Measurements from ENCODE around the gene SCAF8. TPM values are rescaled to one million over a fixed set of nuclear protein-coding genes. Genes with fewer than 3 reads are reported as not detected.
A peak's percentile ranks its signal among the peaks of the same experiment; 100 is the strongest.
"Not testable (repeated sequence)": the region's sequence is repeated elsewhere in the genome, so short reads cannot be mapped to it uniquely, and the experiment has no call there.

SCAF8 gene
- total and polyA plus RNA-seq, 7 experiments from 2014 or later, result 12.4 to 69.2 (median 49.1) TPM

DNA sequence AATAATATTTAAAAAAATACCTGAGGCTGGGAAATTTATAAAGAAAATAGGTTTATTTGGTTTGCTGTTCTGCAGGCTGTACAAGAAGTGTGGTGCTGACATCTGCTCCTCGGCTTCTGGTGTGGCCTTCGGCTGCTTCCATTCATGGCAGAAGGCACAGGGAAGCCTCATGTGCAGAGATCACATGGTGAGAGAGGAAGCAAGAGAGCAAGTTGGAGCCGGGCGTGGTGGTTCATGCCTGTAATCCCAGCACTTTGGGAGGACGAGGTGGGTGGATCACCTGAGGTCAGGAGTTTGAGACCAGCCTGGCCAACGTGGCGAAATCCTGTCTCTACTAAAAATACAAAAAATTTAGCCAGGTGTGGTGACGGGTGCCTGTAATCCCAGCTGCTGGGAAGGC lies 16.9 kb upstream of the SCAF8 start:
- peaks cover 0 to 26% (median 8%) of the 10 kb centered on the region in 11 donors for H3K9me3 Mint-ChIP-seq
- POLR2A ChIA-PET; H3K4me3 Mint-ChIP-seq; H3K27me3 ChIP-seq (ENCODE audit: control insufficient read depth in 2 of 2, insufficient read depth in 2 of 2, low read length in 2 of 2); H3K27ac ChIP-seq (ENCODE audit: low read depth, low read length); H3K36me3 Mint-ChIP-seq; H3K27me3 Mint-ChIP-seq; H3K4me1 Mint-ChIP-seq; H3K4me1 ChIP-seq (ENCODE audit: control insufficient read depth in 2 of 2, insufficient read depth in 2 of 2, low read length in 2 of 2); H3K9me3 ChIP-seq (ENCODE audit: control insufficient read depth in 2 of 3, low read length in 3 of 3); ATAC-seq; H3K4me3 ChIP-seq (ENCODE audit: low read length); H3K36me3 ChIP-seq (ENCODE audit: control insufficient read depth in 2 of 3, insufficient read depth in 3 of 3, low read length in 3 of 3); intact Hi-C loops (cut with micrococcal nuclease); H3K27ac Mint-ChIP-seq; DNase-seq: not testable (repeated sequence)
- CTCF ChIA-PET, result interaction anchor here (0.6 kb wide), 1 partner anchor 452 kb away, joined by 3 read pairs; no protein-coding TSS in a partner anchor

DNA sequence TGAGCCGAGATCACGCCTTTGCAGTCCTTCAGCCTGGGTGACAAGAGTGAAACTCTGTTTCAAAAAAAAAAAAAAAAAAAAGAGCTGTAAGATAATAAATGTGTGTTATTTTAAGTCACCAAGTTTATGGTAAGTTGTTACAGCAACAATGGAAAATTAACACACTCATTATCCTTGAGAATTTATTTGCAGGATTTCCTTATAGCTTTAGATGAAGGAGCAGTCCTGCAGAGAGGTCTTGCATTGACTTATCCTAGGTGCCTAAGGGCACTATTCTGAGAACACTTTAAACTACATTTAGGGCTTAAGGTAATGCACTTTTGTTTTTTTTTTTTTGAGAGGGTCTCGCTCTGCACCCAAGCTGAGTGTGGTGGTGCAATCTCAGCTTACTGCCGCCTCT lies 13.8 kb upstream of the SCAF8 start:
- ATAC-seq (no peak), DNase-seq (no peak)
- Histone ChIP-seq H3K9me3 (ENCODE audit: control insufficient read depth in 2 of 3, low read length in 3 of 3) (no peaks in the 10 kb centered on the region), H3K36me3 (ENCODE audit: control insufficient read depth in 2 of 3, insufficient read depth in 3 of 3, low read length in 3 of 3) (no peaks in the 10 kb centered on the region), H3K27me3 (ENCODE audit: control insufficient read depth in 2 of 2, insufficient read depth in 2 of 2, low read length in 2 of 2) (no peaks in the 10 kb centered on the region), H3K27ac (ENCODE audit: low read depth, low read length) (no peak overlapping the region), H3K4me1 (ENCODE audit: control insufficient read depth in 2 of 2, insufficient read depth in 2 of 2, low read length in 2 of 2) (no peaks in the 10 kb centered on the region), H3K4me3 (ENCODE audit: low read length) (no peak overlapping the region)
- ChIA-PET POLR2A (interaction anchor here (0.7 to 1.2 kb wide), 2 partner anchors 15 to 1010 kb away, joined by 4 read pairs; no protein-coding TSS in a partner anchor), CTCF (interaction anchor here (0.7 kb wide), 1 partner anchor 35 kb away, joined by 3 read pairs; no protein-coding TSS in a partner anchor)
- Mint-ChIP-seq H3K27me3 (peaks cover 0 to 27% (median 11%) of the 10 kb centered on the region in 5 donors), H3K9me3 (peaks cover 0 to 33% (median 10%) of the 10 kb centered on the region in 11 donors), H3K36me3 (peaks cover 3 to 9% (median 4%) of the 10 kb centered on the region in 5 donors), H3K4me3 (no peak overlapping the region), H3K4me1 (peaks cover 0 to 3% (median 0%) of the 10 kb centered on the region in 7 donors), H3K27ac (no peak overlapping the region)
- intact Hi-C loops (cut with micrococcal nuclease), result no loop called here

DNA sequence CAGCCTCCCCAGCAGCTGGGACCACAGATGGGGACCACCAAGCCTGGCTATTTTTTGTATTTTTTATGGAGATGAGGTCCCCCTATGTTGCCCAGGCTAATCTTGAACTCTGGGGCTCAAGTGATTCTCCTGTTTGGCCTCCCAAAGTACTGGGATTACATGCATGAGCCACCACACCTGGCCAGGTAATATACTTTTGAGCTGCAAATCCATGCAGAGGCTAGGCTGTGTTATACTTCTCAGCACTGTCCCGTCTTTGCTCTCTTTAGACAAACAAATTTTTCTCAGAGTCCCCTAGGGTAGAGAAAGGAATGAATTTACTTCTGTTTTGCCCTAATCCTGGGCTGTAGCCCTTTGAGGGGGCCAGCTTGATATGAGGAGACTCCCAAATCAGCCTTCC lies 13.4 kb upstream of the SCAF8 start:
- no peak for DNase-seq
- H3K9me3 Mint-ChIP-seq, result peaks cover 0 to 33% (median 10%) of the 10 kb centered on the region in 11 donors
- H3K27ac ChIP-seq (ENCODE audit: low read depth, low read length), result no peak overlapping the region
- CTCF ChIA-PET, result no interaction called here
- H3K4me1 ChIP-seq (ENCODE audit: control insufficient read depth in 2 of 2, insufficient read depth in 2 of 2, low read length in 2 of 2), result no peaks in the 10 kb centered on the region
- H3K27me3 Mint-ChIP-seq, result peaks cover 0 to 27% (median 14%) of the 10 kb centered on the region in 5 donors
- no peak overlapping the region for H3K4me3 Mint-ChIP-seq
- no peaks in the 10 kb centered on the region for H3K9me3 ChIP-seq (ENCODE audit: control insufficient read depth in 2 of 3, low read length in 3 of 3)
- no peak for ATAC-seq
- intact Hi-C loops (cut with micrococcal nuclease), result no loop called here
- H3K4me1 Mint-ChIP-seq, result peaks cover 0 to 3% (median 0%) of the 10 kb centered on the region in 7 donors
- peaks cover 3 to 9% (median 4%) of the 10 kb centered on the region in 5 donors for H3K36me3 Mint-ChIP-seq
- POLR2A ChIA-PET, result interaction anchor here (0.7 kb wide), 1 partner anchor 1010 kb away, joined by 4 read pairs; no protein-coding TSS in a partner anchor
- H3K27ac Mint-ChIP-seq, result no peak overlapping the region
- H3K4me3 ChIP-seq (ENCODE audit: low read length), result no peak overlapping the region
- no peaks in the 10 kb centered on the region for H3K36me3 ChIP-seq (ENCODE audit: control insufficient read depth in 2 of 3, insufficient read depth in 3 of 3, low read length in 3 of 3)
- H3K27me3 ChIP-seq (ENCODE audit: control insufficient read depth in 2 of 2, insufficient read depth in 2 of 2, low read length in 2 of 2), result no peaks in the 10 kb centered on the region

DNA sequence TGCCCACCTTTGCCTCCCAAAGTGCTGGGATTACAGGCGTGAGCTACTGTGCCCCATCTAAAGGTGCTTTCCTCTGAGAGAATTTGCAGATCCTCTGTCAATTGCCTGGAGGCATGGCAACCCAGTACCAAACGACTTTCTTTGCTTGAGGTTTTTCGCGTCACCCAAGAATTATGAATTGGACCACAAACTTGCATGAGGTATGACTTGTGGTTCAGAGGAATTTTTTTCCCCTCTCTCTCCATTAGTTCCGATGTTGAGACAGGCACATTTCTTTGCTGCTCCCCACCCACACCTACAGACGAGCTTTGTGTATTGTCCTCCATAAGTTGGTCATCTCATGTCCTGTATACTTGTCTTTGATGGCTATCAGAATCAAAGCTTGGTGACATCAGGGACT lies 11.8 kb upstream of the SCAF8 start:
- POLR2A ChIA-PET, result no interaction called here
- H3K27me3 Mint-ChIP-seq, result peaks cover 0 to 27% (median 15%) of the 10 kb centered on the region in 5 donors
- intact Hi-C loops (cut with micrococcal nuclease), result no loop called here
- CTCF ChIA-PET, result no interaction called here
- DNase-seq (no peak), ATAC-seq (no peak)
- H3K36me3 Mint-ChIP-seq, result peaks cover 3 to 9% (median 4%) of the 10 kb centered on the region in 5 donors
- Histone ChIP-seq H3K36me3 (ENCODE audit: control insufficient read depth in 2 of 3, insufficient read depth in 3 of 3, low read length in 3 of 3) (no peaks in the 10 kb centered on the region), H3K27me3 (ENCODE audit: control insufficient read depth in 2 of 2, insufficient read depth in 2 of 2, low read length in 2 of 2) (no peaks in the 10 kb centered on the region), H3K4me1 (ENCODE audit: control insufficient read depth in 2 of 2, insufficient read depth in 2 of 2, low read length in 2 of 2) (no peaks in the 10 kb centered on the region), H3K9me3 (ENCODE audit: control insufficient read depth in 2 of 3, low read length in 3 of 3) (no peaks in the 10 kb centered on the region), H3K4me3 (ENCODE audit: low read length) (no peak overlapping the region), H3K27ac (ENCODE audit: low read depth, low read length) (no peak overlapping the region)
- H3K9me3 Mint-ChIP-seq, result peaks cover 0 to 33% (median 10%) of the 10 kb centered on the region in 11 donors
- H3K4me3 Mint-ChIP-seq, result no peak overlapping the region
- no peaks in the 10 kb centered on the region for H3K4me1 Mint-ChIP-seq
- H3K27ac Mint-ChIP-seq, result no peak overlapping the region

DNA sequence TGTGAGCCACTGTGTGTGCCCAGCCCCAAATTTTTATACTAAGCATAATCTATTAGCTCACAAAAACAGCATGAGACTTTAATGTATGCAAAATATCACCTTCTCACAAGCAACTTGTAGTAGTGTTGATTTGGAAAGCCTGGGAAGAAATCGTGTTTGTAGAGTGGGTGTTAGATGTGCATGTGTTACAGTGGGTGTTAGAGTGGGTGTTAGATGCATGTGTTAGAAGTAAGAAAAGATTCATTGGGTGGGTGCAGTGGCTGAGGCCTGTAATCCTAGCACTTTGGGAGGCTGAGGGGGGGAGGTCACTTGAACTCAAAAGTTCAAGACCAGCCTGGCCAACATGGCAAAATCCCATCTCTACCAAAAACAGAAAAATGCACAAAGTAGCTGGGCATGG lies 6.3 kb upstream of the SCAF8 start:
- Mint-ChIP-seq H3K4me3 (no peak overlapping the region), H3K4me1 (peaks cover 0 to 4% (median 3%) of the 10 kb centered on the region in 7 donors), H3K27ac (no peak overlapping the region), H3K36me3 (peaks cover 0 to 4% (median 3%) of the 10 kb centered on the region in 5 donors), H3K9me3 (peaks cover 0 to 3% (median 0%) of the 10 kb centered on the region in 11 donors), H3K27me3 (peaks cover 0 to 14% (median 4%) of the 10 kb centered on the region in 5 donors)
- Histone ChIP-seq H3K27ac (ENCODE audit: low read depth, low read length) (no peak overlapping the region), H3K27me3 (ENCODE audit: control insufficient read depth in 2 of 2, insufficient read depth in 2 of 2, low read length in 2 of 2) (no peaks in the 10 kb centered on the region), H3K9me3 (ENCODE audit: control insufficient read depth in 2 of 3, low read length in 3 of 3) (no peaks in the 10 kb centered on the region), H3K36me3 (ENCODE audit: control insufficient read depth in 2 of 3, insufficient read depth in 3 of 3, low read length in 3 of 3) (no peaks in the 10 kb centered on the region), H3K4me3 (ENCODE audit: low read length) (no peak overlapping the region), H3K4me1 (ENCODE audit: control insufficient read depth in 2 of 2, insufficient read depth in 2 of 2, low read length in 2 of 2) (no peaks in the 10 kb centered on the region)
- intact Hi-C loops (cut with micrococcal nuclease), result no loop called here
- ATAC-seq (no peak), DNase-seq (no peak)
- ChIA-PET CTCF (no interaction called here), POLR2A (no interaction called here)

DNA sequence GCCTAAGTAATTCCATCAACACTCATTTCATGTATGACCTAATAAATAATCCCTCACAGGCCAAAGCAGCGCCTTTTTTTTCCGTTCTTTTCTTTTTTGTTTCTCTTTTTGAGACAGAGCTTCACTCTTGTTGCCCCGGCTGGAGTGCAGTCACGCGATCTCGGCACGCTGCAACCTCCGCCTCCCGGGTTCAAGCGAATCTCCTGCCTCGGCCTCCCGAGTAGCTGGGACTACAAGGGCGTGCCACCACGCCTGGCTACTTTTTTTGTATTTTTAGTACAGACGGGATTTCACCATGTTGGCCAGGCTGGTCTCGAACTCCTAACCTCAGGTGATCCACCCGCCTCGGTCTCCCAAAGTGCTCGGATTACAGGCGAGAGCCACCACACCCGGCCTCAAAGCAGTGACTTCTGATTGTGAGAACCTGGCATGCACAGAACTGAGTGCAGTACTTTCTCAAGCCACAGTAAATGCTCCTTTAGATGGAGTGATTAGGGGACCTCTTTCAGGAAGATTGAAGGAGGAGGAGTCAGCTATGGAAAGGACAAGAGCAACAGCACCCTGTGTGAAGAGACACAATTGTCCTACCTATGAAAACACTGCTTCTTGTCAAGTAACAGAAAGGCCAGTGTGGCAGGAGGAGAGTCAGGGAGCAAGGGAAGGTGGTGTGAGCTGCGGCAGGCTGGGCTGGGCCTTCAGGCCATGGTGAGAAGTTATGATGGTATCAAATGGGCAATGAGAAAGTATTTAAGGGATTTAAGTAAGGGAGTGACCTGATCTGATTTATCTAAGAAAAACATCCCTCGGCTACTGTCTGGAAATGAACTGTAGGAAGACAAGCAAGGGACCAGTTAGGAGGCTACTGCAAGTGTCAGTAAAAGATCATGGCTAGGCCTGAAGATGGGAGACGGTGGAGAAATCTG lies 1.7 kb upstream of the SCAF8 start:
- peaks cover 16 to 24% of the 10 kb centered on the region in 2 donors for H3K4me1 ChIP-seq (ENCODE audit: control insufficient read depth in 2 of 2, insufficient read depth in 2 of 2, low read length in 2 of 2)
- CTCF ChIA-PET, result interaction anchor here (1.1 to 1.5 kb wide), 3 partner anchors 14 to 75 kb away, joined by 3 read pairs; no protein-coding TSS in a partner anchor
- peaks cover 9 to 34% (median 28%) of the 10 kb centered on the region in 7 donors for H3K4me1 Mint-ChIP-seq

More for the DNA sequence above, 1.7 kb upstream of the SCAF8 start:
- Histone ChIP-seq H3K27me3 (ENCODE audit: control insufficient read depth in 2 of 2, insufficient read depth in 2 of 2, low read length in 2 of 2) (no peaks in the 10 kb centered on the region), H3K9me3 (ENCODE audit: control insufficient read depth in 2 of 3, low read length in 3 of 3) (no peaks in the 10 kb centered on the region), H3K4me3 (ENCODE audit: low read length) (no peak overlapping the region), H3K27ac (ENCODE audit: low read depth, low read length) (no peak overlapping the region), H3K36me3 (ENCODE audit: control insufficient read depth in 2 of 3, insufficient read depth in 3 of 3, low read length in 3 of 3) (peaks cover 0 to 4% (median 0%) of the 10 kb centered on the region in 3 experiments)
- intact Hi-C loops (cut with micrococcal nuclease), result loop anchor here (2.0 to 5.0 kb wide), 11 partner anchors 15 to 1955 kb away; partner anchors contain the start of genes FBXO5 (in 2 of the 2) and MTRF1L (in 2 of the 2)
- Mint-ChIP-seq H3K27ac (peak overlapping the region in 8 of 9 donors; percentile 12 to 93 (median 80)), H3K27me3 (no peaks in the 10 kb centered on the region), H3K9me3 (peaks cover 0 to 2% (median 0%) of the 10 kb centered on the region in 11 donors), H3K36me3 (peaks cover 0 to 6% (median 2%) of the 10 kb centered on the region in 5 donors), H3K4me3 (peak overlapping the region; percentile 35 to 95 (median 84))
- no peak for DNase-seq
- POLR2A ChIA-PET, result interaction anchor here (0.6 kb wide), 1 partner anchor 792 kb away, joined by 3 read pairs; no protein-coding TSS in a partner anchor
- no peak for ATAC-seq

Data from naive thymus-derived CD4-positive, alpha-beta T cell (primary cell).